Stimulated activated CD4-positive, alpha-beta T cell treated with anti-CD3 and anti-CD28 coated beads, Interleukin-4, amount 100 ng/mL, for 1 hour (primary cell): ENCODE data around the gene STAP2.

Experiments
- DNase-seq: peaks from one replicate; pipeline ENCODE4 v3.0.0-alpha.2; 2020

The STAP2 gene

GRCh38 chr19:4338441-4339355 lies at the start of gene STAP2:
Gene STAP2 (minus strand): TSS chr19:4338827. CDS start chr19:4338753, 74 bp downstream.
- DNase-seq, result peak; percentile 38

GRCh38 chr19:4386041-4386782 lies 47.6 kb upstream of the STAP2 start:
- DNase-seq, result no peak

- DNase-seq, result no peak
These were observed 46.8 kb upstream of the STAP2 start for GRCh38 chr19:4385291-4386040.

GRCh38 chr19:4380254-4380727 lies 41.7 kb upstream of the STAP2 start:
- peak; percentile 50 for DNase-seq

- peak; percentile 41 for DNase-seq
These were observed 41.0 kb upstream of the STAP2 start for GRCh38 chr19:4379383-4380253.

GRCh38 chr19:4378886-4379285 lies 40.3 kb upstream of the STAP2 start:
- no peak for DNase-seq

GRCh38 chr19:4376991-4377781 lies 38.6 kb upstream of the STAP2 start:
- DNase-seq, result no peak

GRCh38 chr19:4376671-4376990 lies 38.0 kb upstream of the STAP2 start:
- no peak for DNase-seq

- no peak for DNase-seq
These were observed 37.5 kb upstream of the STAP2 start for GRCh38 chr19:4376028-4376670.

- DNase-seq, result no peak
These were observed 36.8 kb upstream of the STAP2 start for GRCh38 chr19:4375164-4376027.

GRCh38 chr19:4374498-4375163 lies 36.0 kb upstream of the STAP2 start:
- no peak for DNase-seq

- no peak for DNase-seq
These were observed 35.2 kb upstream of the STAP2 start for GRCh38 chr19:4373601-4374497.

- DNase-seq, result no peak
These were observed 34.4 kb upstream of the STAP2 start for GRCh38 chr19:4373013-4373367.

- no peak for DNase-seq
These were observed 33.8 kb upstream of the STAP2 start for GRCh38 chr19:4372165-4373012.

GRCh38 chr19:4371247-4372164 lies 32.9 kb upstream of the STAP2 start:
- no peak for DNase-seq

GRCh38 chr19:4370418-4371041 lies 31.9 kb upstream of the STAP2 start:
- no peak for DNase-seq
